NCI-H2227 (cell line): ENCODE measurements around the gene ATP12A.
A peak's percentile ranks its signal among the peaks of the same experiment; 100 is the strongest.

Experiments used
- DNase-seq: peaks from one replicate; lab custom pipeline; 2025; ENCODE audit not compliant: unreplicated experiment; lab: John Stamatoyannopoulos, UW

ATP12A gene

DNA sequence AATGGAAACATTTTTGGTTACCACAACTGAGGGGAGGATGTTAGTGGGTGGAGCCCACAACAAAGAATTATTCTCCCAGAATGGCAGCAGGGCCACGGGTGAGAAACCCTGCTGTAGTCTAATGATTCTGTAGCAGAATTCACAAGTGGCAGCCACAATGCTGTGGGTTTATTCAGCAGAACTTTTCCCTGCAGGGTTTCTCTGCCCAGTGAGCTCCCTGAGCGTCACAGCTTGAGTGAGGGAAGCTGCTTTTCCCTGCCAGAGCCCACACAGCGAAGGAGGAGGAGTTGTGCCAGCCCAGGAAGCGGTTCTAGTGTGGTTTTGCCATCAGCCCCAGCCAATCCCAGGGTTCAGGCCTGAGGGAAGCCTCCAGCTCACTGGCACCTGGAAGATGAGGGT is 4.4 kb downstream of the ATP12A start:
- DNase-seq: peak; percentile 3

GRCh38 chr13:24685314-24685713 is 5.1 kb downstream of the ATP12A start:
- DNase-seq: no peak

DNA sequence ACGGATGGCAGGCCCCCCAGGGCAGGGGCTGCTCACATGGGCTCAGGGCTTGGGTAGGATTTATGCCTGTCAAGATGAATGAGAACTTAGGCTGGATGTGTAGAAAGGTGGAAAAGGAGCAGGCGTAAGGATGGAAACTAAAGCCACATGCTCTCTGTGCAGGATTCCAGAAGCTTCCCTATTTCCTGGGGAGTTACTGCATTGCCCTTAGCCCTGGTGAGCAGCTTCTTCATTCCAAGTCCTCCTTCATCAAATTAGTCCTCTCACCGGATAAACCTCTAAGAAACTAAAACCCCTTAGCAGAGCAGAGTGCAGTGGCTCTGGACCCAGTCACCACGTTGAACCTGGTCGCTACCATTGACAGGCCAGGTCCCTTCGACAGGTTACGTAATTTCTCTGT is 7.4 kb downstream of the ATP12A start:
- DNase-seq: no peak

GRCh38 chr13:24688111-24688510 is 7.9 kb downstream of the ATP12A start:
- DNase-seq: no peak

GRCh38 chr13:24688950-24689349 is 8.7 kb downstream of the ATP12A start:
- no peak for DNase-seq

GRCh38 chr13:24691381-24691780 is 11.2 kb downstream of the ATP12A start:
- DNase-seq: no peak

- no peak for DNase-seq
These were observed 12.4 kb downstream of the ATP12A start for GRCh38 chr13:24692561-24692960.

DNA sequence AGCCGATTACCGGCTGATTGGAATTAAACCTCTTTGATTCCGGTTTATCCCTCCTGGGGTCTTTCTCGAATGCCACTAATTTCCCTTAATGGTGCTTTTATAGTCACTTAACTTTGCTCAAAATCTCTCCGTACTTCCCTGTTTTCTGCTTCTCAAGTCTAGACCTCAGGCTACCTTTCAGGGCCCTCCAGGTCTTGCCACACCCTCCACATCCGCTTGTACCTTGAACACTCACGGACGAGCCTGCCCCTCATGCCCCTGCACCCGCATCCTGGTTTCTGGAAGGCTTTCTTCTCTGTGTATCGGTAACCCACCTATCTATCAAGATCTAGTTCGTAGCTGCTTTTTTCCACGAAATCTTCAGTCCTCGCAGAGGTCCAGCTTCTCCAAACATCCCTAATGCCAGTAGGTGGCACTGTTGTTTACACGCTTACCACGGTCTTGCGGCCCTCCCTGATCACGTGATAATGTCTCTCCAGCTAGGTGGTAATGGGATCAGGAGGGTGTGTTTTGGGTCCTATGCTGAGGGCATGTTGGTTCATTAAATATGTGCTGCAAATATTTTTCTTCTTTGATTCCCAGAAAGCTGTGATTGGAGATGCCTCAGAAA is 13.8 kb downstream of the ATP12A start:
- DNase-seq: peak; percentile 77

DNA sequence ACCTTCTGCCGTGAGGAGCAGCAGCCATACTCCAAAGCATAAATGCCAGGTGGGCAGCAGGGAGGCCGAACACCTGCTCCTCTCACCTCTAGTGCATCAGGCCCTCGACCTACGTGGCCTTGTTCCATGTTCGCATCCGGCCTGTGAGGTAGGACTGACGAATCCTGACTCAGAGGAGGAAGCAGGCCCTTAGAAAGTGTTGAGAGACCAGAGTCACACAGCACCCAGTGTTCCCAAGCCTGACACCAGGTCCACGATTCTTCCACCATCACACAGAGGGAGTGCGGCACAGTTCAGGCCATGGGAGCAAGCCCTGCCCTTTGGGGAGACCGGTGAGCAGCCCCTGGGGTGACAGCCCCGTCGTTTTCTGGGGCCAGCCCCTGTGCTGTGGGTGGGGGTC is 14.7 kb downstream of the ATP12A start:
- DNase-seq: no peak

GRCh38 chr13:24698686-24699085 is 18.5 kb downstream of the ATP12A start:
- DNase-seq: no peak

DNA sequence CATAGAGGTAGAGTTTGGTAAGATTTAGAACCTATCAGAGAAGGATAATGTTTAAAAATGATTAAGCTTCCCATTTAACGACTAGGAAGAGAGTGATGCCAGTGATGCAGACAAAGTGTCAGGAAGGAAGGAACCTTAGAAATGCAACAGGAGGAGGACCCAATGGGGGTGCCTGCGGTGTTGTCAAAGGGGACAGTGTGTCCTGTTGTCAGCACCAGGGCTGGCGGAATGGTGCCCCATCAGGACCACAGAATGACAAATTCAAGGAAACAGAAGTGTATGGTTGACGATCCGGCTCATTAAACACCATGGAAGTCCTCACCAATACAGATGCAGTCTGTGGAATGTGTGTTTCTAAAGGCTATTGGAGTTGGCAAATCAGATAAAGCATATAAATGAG is 19.3 kb downstream of the ATP12A start:
- no peak for DNase-seq

GRCh38 chr13:24700539-24700938 is 20.3 kb downstream of the ATP12A start:
- no peak for DNase-seq

GRCh38 chr13:24706886-24707585 is 26.8 kb downstream of the ATP12A start:
- no peak for DNase-seq

DNA sequence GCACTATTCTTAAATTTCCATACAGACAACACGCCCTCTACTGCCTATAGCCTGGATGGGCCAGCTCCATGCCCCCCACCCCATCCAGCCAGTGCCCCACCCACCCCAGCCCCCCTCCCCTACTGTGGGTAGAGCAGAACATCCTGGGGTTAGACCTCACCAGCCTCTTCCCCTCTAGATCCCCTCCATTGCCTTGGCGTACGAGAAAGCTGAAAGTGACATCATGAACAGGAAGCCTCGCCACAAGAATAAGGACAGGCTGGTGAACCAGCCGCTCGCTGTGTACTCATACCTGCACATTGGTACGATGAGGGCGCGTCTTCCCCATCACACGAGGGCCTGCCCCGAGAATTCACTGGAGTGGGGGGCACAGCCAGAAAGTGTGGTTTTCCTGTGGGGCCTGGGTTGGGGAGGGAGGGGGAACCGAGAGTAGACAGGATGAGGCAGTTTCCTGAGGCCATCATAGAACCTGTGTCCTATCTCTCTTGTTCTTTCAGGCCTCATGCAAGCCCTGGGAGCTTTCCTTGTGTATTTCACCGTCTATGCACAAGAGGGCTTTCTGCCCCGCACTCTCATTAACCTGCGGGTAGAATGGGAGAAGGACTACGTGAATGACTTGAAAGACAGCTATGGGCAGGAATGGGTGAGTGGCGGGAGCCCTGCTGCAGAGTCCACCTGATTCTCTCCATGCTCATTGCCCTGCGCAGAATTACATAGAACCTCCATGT is 29.1 kb downstream of the ATP12A start:
- DNase-seq: no peak

DNA sequence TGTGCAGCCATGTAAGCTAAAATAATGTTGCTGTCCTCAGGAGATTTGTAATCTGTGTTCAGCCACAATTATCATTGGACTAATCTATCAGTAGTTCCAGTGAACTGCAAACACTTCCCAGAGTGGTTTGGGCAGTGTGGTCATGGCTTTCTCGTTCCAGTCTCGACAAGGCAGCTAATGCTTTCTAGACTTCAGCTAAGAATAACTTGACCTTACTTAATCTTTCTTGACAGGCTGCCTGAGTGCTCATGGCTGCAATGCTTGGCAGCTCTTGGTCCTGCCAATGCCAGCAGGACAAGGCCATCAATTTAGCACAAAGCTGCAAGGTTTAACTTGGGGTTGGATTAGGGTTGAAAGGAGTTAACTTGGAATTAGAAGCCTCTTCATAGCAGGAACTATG is 32.8 kb downstream of the ATP12A start:
- no peak for DNase-seq

DNA sequence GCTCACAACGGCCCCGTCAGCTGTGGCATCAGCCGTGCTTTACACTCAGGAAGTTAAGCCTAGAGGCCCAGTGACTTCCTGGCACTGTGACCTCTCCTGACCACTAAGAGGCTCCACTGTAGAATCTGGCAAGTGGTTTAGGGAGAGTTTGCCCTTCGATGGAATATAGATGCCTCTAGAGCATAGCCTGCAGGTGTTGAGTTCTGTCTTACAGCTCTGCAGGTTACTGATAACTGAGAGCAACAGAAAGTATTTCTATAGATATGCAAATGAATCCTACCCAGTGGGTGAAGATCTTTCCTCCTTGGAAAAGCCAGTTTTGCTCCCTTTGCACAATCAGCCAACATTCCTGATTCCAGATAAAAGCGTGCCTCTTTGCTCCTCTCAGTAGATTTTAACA is 35.8 kb downstream of the ATP12A start:
- DNase-seq: no peak

GRCh38 chr13:24716446-24716845 is 36.2 kb downstream of the ATP12A start:
- DNase-seq: no peak

DNA sequence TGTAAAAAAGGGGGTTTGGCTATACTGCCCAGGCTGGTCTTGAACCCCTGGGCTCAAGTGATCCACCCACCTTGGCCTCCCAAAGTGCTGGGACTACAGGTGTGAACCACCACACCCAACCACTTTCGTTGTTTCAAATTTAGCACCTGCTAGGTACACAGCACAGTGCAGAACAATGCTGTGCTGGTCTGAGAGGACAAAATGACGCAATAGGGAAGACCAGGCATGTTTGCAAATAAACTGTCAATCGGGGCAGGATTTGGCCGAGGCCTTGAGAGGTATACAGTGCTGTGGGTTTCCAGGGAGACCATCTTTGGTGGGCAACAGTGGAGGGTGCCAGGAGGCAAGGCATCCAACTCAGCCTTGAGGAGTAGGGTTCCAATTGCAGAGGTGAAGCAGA is 37.0 kb downstream of the ATP12A start:
- DNase-seq: no peak

- no peak for DNase-seq
These were observed 38.2 kb downstream of the ATP12A start for GRCh38 chr13:24718192-24718965.

DNA sequence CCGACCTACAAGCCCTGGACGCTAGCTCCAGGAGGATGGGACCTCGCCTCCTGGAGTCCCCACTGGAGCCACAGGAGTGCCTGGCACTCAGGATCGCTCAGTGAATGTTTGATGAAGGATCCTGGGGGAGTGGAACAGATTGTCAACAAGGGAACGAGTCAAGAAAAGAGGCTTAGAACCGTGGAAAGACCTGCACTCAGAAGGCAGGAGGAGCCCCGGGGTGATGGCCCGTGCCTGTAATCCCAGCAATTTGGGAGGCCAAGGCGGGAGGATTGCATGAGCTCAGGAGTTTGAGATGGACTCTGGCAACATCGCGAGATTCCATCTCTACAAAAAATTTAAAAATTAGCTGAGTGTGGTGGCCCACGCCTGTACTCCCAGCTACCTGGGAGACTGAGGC is 38.9 kb downstream of the ATP12A start:
- DNase-seq: no peak

DNA sequence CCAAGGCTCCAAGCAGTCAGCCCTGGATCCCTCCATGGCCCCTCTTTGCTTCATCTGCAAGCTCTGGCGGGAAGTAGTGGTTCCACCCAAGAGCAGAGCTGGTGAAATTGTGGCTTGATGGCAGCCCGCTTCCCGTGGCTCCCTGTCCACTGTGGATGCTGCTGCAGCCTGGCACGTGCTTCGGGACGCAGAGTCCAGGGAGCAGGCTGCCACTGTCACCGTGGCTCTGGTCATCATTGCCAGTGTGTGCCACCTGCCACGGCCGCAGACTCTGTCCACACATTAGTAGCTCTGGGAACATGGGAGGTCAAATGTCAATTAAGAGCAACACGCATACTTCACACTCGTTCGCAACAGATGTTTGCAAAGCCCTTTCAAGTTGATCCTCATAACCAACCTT is 43.0 kb downstream of the ATP12A start:
- no peak for DNase-seq

- no peak for DNase-seq
These were observed 44.5 kb downstream of the ATP12A start for GRCh38 chr13:24724714-24725113.
